ENCODE measurements around the gene UBQLN1. TPM values are rescaled to one million over a fixed set of nuclear protein-coding genes. Genes with fewer than 3 reads are reported as not detected.

Gene UBQLN1
- polyA plus RNA-seq, 1 donor from 2014 or later = 133 TPM

DNA sequence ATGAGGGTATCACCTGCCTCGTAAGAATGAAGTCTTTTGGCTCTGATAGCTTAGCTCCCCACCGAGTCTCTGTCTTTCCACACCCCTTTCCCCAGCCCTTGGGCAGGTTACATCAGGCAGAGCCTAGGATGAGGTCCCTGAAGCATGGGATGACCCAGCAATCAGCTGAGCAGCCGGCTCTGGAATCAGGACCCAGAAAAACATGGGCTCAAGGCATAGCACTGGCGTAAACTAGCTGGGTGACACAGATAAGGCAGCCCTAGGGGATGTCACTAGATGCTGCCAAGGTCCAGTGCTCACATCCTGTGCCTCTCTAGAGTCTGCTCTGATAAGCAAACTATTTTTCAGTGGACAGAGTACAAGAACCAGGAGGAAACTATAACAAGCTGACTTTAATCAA lies 58.2 kb downstream of the UBQLN1 start:
- TF ChIP-seq TAF1 (IDR thresholded peaks at IDR 0.05; ENCODE audit: low read depth) (no peak), SMC3 (conservative IDR thresholded peaks at IDR 0.05; ENCODE audit: poor library complexity) (no peak), EZH2 (IDR thresholded peaks at IDR 0.05; ENCODE audit: borderline replicate concordance, insufficient read depth, low read length, poor library complexity, severe bottlenecking) (no peak), POLR2AphosphoS5 (IDR thresholded peaks at IDR 0.05) (no peak), MXI1 (conservative IDR thresholded peaks at IDR 0.05; ENCODE audit: poor library complexity, severe bottlenecking) (no peak), RAD21 (conservative IDR thresholded peaks at IDR 0.05) (no peak), EP300 (conservative IDR thresholded peaks at IDR 0.05; ENCODE audit: poor library complexity, severe bottlenecking) (no peak), REST (IDR thresholded peaks at IDR 0.05; ENCODE audit: borderline replicate concordance) (no peak), CTCF (IDR thresholded peaks at IDR 0.05; ENCODE audit: poor library complexity, severe bottlenecking) (no peak)
- H3F3A ChIP-seq (ENCODE audit: insufficient read depth, low read length, poor library complexity, severe bottlenecking) = no peaks in the 10 kb centered on the region
- no peak overlapping the region for H3K4me2 ChIP-seq (ENCODE audit: low read length)
- H3K9me3 ChIP-seq (ENCODE audit: low read length) = no peaks in the 10 kb centered on the region
- H3K4me3 ChIP-seq (ENCODE audit: low read length) = no peak overlapping the region
- no peaks in the 10 kb centered on the region for H3K79me2 ChIP-seq (replicated peaks; ENCODE audit: insufficient read depth, low read length)
- no peaks in the 10 kb centered on the region for H4K20me1 ChIP-seq (ENCODE audit: insufficient read depth)
- no peaks in the 10 kb centered on the region for H3K27me3 ChIP-seq (ENCODE audit: insufficient read depth, low read depth, low read length)
- no peak overlapping the region for H3K9ac ChIP-seq (ENCODE audit: low read length)
- H2AFZ ChIP-seq (ENCODE audit: low read depth, low read length) = no peak overlapping the region
- H3K9me2 ChIP-seq (ENCODE audit: insufficient read depth, low read length) = no peaks in the 10 kb centered on the region
- peaks cover 14% of the 10 kb centered on the region for H3K36me3 ChIP-seq (ENCODE audit: insufficient read depth, low read length)
- H3K27ac ChIP-seq (ENCODE audit: low read length) = no peak overlapping the region

DNA sequence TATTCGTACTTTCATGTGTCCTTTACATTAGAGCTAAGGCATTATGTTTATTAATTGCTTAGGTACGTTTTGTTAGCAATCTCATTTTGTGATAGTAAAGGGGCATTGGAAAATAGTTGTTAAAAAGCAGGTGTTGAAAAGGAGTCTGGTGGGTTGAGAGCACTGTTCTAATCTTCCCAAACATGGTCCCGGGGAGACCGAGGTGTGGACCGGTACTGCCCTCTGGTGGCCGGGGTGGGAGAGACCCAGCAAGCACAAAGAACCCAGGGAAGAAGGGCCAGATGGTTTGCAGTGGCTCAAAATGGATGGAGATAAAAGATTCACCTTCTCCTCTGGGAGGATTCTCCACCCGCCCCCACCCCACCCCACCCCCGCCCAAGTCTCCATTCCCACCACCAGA lies 58.7 kb downstream of the UBQLN1 start:
- Histone ChIP-seq H3K9me3 (ENCODE audit: low read length) (no peaks in the 10 kb centered on the region), H3K4me3 (ENCODE audit: low read length) (no peak overlapping the region), H3K79me2 (replicated peaks; ENCODE audit: insufficient read depth, low read length) (no peaks in the 10 kb centered on the region), H4K20me1 (ENCODE audit: insufficient read depth) (no peaks in the 10 kb centered on the region), H3K36me3 (ENCODE audit: insufficient read depth, low read length) (peaks cover 14% of the 10 kb centered on the region), H3K9ac (ENCODE audit: low read length) (no peak overlapping the region), H3K4me2 (ENCODE audit: low read length) (no peak overlapping the region), H3K27me3 (ENCODE audit: insufficient read depth, low read depth, low read length) (no peaks in the 10 kb centered on the region), H3K9me2 (ENCODE audit: insufficient read depth, low read length) (no peaks in the 10 kb centered on the region), H3K27ac (ENCODE audit: low read length) (no peak overlapping the region), H3F3A (ENCODE audit: insufficient read depth, low read length, poor library complexity, severe bottlenecking) (no peaks in the 10 kb centered on the region), H2AFZ (ENCODE audit: low read depth, low read length) (no peak overlapping the region)
- TF ChIP-seq RAD21 (conservative IDR thresholded peaks at IDR 0.05) (peak; percentile 23), MXI1 (conservative IDR thresholded peaks at IDR 0.05; ENCODE audit: poor library complexity, severe bottlenecking) (no peak), SMC3 (conservative IDR thresholded peaks at IDR 0.05; ENCODE audit: poor library complexity) (peak; percentile 36), TAF1 (IDR thresholded peaks at IDR 0.05; ENCODE audit: low read depth) (no peak), CTCF (IDR thresholded peaks at IDR 0.05; ENCODE audit: poor library complexity, severe bottlenecking) (peak; percentile 24), POLR2AphosphoS5 (IDR thresholded peaks at IDR 0.05) (no peak), REST (IDR thresholded peaks at IDR 0.05; ENCODE audit: borderline replicate concordance) (no peak), EP300 (conservative IDR thresholded peaks at IDR 0.05; ENCODE audit: poor library complexity, severe bottlenecking) (no peak), EZH2 (IDR thresholded peaks at IDR 0.05; ENCODE audit: borderline replicate concordance, insufficient read depth, low read length, poor library complexity, severe bottlenecking) (no peak)
